IPS-NIHi11 (cell line): ENCODE results near the gene DNMT3B.
"Not testable (repeated sequence)": the region's sequence is repeated elsewhere in the genome, so short reads cannot be mapped to it uniquely, and the experiment has no call there.

Source experiments
- DNase-seq: peaks from one replicate; pipeline ENCODE4 v3.0.0; 2012; ENCODE audit warnings: mixed read lengths, low spot score

The DNMT3B gene

DNA sequence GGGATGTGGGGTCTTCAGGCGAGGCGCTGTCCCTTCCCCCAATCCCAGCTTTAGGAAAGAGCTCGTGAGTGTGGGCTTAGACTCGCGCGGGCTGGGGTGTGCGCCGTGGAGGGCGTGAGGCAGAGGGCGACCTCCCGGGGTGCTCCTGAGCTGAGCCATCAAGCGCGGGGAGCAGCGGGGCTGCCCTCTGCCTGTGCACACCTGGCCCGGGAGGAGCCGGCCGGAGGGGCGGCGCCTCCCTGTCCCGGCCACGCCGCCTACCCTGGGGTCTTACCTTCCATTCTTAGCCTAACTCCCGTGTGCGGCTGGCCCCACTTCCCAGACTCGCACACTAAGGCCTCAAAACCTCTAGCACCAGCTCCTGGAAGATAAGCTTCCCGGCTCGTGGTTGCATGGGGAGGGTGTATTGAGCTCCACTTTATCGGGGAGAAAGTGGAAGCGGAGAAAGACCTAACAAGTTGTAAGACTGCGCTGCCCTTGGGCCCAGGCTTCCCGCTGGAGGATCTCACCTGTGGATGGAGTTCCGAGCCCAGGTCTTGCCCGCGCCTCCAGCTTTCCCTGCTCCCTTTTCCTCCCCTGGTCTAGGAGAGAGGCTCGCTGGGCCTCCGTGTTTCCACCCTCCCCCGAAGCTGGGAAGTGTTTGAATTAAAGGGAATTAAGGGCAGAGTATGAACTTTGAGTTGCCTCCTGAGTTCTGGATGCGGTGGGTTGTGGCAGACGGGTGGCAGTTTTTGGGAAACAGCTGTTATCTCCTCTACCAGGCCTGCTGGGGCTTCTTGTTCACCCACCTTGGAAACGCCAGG, 1.2 kb downstream of the DNMT3B start:
- peak; percentile 53 for DNase-seq

DNA sequence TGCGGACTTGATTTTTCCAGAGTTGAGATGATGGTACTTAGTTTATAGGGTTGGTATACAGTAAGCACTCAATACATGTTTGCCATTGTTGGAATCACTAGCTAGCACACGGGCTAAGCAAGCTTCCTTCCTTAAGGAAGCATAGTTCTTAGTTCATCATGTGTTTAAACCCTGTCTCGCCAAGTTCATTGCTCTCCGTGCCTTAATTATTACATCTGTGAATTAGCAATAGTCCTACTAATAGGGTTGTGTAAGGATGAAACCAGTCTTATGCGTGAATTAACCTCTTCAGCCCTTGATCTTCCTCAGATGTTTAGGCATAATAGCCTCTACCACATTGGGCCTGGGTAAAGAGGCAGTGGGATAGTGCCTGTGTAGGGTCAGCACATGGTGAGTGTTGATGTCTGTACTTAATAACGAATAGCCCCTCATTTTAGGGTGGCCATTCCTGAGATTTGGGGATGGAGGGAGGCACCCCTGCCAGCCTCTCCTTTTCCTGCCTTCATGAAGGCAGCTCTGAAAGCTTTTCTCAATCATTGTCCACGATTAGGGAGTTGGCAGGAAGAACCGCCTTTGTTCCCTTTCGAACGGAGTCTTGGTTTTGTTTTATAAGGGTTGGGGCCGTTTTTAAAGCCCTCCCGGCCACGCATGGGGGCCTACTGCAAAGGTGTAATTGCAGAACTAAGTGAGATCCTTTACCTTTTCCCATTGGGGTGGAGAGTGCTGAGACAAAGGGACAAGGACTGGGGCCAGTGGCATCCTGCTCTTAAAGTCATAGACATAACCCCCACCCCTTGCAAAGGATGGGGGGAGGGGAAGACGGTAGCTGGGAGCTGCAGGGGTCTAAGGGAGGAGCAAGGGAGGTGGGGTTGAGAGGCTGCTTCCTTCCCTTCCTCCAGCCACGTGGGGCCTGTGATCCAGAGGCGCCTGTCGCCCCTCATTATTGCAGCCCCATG, 2.1 kb downstream of the DNMT3B start:
- peak; percentile 78 for DNase-seq

DNA sequence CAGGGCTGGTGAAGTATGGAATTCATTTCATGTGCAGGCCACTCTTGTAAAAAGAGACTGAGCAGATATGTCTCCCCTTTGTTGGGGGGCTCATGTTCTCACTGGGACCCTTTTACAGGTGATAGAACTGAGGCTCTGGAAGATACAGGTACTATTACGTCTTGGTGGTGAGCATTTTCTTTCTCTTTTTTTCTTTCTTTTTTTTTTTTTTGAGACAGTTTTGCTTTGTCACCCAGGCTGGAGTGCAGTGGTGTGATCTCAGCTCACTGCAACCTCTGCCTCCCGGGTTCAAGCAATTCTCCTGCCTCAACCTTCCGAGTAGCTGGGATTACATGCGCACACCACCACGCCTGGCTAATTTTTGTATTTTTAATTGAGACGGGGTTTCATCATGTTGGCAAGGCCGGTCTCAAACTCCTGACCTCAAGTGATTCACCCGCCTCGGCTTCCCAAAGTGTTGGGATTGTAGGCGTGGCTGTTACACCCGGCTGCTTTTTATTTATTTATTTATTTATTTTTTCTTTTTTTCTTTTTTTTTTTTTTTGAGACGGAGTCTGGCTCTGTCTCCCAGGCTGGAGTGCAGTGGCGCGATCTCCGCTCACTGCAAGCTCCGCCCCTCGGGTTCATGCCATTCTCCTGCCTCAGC, 3.2 kb downstream of the DNMT3B start:
- DNase-seq, result not testable (repeated sequence)

DNA sequence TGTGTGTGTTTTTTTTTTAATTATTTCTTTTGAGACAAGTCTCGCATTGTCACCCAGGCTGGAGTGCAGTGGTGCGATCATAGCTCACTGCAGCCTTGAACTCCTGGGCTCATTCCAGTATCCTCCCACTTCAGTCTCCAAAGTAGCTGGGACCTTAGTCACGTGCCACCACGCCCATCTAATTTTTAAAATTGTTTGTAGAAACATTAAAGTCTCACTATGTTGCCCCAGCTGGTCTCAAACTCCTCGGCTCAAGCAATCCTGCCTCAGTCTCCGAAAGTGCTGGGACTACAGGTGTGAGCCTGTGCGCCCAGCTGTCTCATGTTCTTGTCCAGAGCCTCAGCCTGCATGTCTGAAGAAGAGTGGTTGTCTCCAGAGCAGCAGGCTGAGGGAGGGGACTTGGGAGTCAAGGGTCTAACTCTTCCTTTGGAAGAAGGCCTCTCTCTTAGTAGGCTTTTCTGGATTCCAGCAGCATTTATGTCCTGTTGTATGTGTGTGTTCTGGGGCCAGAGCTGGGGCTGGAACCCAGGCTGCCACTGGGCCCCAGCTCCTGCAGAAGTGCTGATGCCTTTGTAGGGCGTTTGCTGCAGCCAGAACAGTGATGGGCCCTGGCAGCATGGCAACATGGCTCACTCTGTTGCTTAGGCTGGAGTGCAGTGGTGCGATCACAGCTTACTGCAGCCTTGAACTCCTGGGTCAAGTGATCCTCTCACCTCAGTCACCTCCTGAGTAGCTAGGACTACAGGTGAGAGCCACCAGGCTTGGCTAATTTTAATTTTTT, 5.4 kb downstream of the DNMT3B start:
- DNase-seq, result no peak

DNA sequence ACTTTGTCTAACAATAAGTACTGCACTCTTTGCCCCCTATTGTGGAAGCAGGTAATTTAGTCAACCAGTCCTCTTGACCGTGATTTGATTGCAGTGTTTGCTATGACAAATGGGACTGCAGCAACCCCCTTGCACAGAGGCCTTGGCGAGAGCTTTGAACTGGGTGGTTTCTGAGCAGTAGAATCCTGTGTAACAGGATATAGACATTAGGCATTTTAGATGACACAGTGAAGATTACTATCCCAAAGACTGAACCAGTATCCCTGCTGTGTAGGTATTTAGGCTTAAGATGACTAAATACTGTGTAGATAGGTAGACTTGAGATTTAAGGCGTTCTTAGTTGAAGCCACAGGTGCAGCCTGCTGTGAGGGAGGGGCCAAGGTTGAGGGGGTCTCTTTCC, 9.9 kb downstream of the DNMT3B start:
- no peak for DNase-seq

DNA sequence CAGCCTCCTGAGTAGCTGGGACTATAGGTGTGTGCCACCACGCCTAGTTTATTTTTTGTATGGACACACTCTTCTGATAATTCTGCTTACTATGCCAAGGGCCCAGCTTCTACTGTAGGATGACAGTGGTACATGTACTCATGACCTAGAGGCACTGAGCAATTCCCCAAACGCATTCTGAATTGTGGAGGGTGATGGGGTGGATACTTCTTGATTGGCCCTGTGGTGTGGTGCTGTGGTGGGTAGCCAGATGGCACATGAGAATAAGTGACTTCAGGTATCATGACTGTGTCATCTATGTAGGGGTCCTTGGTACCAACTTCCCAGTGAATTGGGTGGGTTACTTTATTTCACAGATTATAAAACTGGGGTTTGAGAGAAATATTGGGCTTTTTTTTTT, 11.0 kb downstream of the DNMT3B start:
- no peak for DNase-seq

DNA sequence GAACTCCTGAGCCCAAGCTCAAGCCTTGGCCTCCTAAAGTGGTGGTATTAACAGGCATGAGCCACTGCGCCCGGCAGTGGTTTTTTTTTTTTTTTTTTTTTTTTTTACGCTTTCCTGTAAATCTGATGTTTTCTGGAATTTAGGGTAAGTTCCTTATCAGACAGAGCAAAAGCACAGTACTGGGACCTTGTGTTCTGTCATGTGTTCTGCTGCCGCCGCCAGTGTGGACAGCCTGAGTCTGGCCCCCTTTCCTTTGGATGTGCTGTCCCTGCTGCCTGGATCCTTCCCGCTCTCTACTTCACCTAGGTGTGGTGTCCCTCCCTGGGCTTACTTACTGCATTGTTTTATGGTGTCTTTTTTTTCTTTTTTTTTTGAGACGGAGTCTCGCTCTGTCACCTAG, 11.7 kb downstream of the DNMT3B start:
- no peak for DNase-seq

DNA sequence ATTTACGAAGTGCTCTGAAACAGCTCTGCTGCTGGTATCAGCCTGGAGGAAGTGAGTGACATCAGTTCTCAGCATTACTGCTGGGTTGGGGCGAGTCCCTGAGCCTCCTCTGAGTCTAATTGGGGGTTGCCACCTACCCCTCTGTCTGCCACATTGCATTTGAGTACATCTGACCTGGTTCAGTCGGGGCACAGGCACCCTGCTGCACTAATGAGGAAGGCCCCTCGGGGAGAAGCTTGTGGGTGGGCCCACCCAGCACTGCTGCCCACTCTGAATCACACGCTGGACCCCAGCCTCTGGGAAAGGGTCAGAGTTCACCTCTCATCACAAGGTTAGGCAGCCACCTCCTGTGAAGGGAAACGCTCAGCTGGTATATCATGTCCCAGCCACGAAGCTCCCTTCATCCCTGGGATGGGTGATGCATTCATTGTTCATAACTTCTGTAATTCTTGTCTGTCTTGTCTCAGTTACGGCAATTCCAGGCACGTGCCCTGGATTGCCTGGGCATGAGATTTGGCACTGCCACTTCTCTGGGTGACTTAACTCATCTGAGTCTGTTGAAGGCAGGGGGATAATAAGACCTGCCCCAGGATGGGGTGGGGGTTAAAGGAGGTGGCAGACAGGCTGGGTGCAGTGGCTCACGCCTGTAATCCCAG, 13.3 kb downstream of the DNMT3B start:
- no peak for DNase-seq

DNA sequence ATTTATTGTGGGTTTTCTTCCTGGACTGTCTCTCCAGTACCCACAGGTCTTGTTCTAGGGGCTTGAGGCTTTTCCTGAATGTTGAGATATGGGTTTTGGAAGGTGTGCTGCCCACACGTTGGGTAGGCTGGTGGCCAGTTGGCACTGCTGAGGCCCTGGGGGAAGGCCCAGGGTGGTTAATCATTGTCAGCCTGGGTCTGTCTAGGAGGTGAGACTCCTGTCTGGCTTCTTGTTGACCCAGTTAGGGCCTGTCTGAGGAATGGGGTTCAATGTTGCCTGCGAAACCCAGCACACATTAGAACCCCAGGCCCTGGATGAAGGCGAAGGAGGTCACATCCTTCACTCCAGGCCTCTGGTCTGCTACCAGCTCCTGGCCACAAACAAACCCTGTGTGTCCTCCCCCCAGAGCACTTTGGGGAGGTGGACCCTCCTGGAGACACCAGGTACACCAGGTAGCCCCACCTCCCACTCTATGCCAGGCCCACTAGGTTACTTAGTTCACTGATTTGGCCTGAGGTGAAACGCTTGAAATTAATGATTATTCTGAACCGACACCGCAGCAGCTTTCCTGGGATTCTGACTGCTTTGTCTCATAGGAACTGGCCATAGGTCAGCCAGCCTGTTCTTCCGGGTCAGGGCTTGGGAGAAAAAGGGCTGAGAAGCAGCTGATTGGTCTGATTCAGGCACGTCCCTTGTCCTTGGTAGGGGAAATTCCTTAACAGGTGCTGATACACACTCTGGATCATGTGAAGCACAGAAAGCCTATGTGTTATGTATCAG, 15.2 kb downstream of the DNMT3B start:
- DNase-seq, result no peak

DNA sequence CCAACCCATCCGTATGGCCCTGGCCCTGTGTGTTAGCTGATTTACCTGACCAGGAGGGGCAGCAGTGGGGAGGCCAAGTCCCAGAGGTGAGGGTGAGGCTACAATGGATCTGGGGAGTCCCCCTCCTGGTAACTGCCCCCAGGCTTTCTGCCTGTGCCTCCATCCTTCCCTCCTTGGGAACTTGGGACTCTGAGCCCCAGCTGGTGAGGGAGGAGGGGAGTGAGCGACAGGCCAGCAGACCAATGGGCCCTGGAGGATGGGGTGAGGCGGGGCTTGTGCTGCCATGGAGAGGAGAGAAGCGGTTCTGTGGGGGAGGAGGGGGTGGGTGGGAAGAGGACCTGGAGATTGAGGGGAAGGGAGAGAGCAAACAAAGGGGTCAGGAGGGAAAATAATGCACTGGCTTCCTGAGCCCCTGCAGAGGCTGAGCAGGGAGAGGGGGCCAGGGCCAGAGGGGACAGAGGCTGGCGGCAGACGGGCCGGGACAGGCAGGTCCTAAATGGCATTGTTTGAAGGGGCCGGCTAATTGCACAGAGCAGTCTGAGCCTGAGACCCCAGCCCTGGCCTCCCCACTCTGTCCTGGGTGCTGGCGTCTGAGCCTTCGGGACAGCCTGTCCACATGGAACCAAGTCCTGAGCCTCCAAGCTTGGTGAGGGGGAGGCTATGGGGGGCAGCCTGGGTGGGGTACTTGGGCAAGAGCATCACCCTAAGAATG, 17.5 kb downstream of the DNMT3B start:
- peak; percentile 70 for DNase-seq

DNA sequence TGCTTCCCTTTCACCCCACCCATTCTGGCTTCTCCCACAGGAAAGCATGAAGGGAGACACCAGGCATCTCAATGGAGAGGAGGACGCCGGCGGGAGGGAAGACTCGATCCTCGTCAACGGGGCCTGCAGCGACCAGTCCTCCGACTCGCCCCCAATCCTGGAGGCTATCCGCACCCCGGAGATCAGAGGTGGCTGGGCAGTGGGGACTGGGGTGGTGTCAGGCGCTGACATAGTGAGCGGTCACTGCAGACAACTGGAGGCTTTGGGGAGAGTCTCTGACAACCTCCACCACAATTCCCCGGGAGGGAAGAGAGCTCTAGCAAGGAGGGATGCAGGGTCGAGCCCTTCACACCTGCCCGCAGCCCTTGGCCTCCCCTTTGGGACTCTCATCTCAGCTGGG, 18.1 kb downstream of the DNMT3B start:
- DNase-seq, result no peak

DNA sequence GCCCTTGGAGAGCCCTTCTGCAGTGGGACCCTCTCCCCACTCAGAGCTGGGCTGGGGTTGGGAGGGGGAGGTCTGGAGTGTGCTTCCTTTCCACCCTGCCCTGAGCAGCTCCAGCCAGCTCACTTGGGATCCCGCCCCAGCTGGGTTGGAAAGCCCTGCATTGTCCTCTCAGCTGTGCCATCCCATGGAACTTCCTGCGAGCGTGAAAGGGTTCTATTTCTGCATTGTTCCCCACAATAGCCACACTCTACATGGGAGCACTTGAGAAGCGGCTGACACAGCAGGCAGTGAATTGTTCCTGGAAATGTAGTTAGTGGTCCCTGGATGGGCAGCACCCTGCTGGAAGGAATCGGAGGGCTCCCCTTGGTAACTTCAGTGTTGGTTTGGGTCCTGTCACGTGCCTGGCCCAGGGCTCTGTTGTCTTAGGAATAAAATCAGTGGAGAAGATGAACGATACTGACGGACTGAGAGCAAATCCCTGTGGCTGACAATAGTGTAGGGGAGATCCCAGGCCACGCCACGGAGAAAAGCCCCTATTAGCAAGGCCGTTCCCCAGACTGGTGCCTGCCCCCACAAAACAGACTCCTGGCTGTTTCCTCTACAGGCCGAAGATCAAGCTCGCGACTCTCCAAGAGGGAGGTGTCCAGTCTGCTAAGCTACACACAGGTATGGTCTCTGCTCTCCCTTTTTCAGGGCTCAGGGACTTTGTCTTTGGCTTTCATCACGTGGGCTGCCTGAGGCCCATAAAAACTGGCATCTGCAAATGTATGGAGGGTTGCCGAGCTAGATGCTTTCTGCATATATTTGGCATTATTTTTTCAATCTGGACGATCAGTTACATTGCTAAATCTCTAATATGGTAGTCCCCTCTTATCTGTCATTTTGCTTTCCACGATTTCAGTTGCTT, 18.8 kb downstream of the DNMT3B start:
- DNase-seq, result peak; percentile 30

DNA sequence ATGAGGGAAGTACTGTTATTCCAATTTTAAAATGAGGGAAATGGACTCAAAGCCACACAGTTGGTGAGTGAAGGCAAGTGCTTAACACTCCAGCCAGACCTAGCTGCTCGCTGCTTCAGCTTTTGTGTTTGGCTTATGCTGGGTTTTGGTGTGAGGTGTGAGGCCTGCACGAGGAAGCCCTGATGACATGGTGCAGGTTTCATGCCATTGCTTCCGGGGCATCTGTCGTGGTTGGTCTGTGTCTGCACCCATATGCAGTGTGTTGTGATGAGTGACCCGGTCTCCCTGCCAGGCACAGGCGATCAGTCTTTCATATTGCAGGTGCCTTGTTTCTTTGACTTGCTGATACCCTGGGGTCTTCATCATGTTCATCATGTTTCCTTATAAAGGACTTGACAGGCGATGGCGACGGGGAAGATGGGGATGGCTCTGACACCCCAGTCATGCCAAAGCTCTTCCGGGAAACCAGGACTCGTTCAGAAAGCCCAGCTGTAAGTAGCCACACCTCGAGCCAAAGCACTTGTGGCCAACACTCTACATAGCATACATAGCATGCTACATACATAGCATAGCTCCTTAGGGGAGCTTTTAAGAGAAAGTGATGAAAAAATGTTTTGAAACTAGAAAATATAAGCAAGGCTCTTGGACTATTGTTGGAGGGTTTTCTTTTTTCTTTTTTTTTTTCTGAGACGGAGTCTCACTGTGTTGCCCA, 22.3 kb downstream of the DNMT3B start:
- DNase-seq, result no peak

DNA sequence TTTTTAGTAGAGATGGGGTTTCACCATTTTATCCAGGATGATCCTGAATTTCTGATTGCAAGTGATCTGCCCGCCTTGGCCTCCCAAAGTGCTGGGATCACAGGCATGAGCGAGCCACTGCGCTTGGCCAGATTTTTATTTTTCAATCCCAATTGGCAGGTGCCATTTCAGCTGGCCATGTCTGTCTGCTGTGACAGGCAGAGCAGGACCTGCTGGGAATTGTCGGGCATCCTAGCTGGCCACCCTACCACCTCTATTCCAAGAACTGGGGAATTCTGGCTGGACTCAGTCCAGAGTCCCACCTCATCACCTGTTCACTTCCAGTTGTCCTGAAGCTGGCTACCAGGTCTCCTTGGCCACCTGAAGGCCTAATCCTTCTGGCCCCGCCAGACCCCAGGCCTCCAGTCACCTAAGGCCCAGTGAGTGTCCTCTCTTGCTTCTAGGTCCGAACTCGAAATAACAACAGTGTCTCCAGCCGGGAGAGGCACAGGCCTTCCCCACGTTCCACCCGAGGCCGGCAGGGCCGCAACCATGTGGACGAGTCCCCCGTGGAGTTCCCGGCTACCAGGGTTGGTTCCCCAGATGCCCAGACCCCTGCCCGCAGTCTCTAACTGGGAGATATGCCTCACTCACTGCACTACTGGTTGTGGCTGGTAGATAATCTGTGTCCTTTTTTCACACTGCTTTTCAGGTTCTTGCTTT, 24.0 kb downstream of the DNMT3B start:
- DNase-seq, result no peak

DNA sequence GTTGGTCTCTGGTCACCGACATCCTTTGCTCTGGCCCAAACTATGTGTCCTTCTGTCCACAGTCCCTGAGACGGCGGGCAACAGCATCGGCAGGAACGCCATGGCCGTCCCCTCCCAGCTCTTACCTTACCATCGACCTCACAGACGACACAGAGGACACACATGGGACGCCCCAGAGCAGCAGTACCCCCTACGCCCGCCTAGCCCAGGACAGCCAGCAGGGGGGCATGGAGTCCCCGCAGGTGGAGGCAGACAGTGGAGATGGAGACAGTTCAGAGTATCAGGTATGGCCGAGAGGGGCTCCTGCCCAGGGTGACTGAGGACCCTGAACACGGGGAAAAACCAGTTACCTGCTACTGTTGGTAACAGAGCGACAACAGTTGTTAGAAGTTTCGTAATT, 25.0 kb downstream of the DNMT3B start:
- DNase-seq, result no peak

DNA sequence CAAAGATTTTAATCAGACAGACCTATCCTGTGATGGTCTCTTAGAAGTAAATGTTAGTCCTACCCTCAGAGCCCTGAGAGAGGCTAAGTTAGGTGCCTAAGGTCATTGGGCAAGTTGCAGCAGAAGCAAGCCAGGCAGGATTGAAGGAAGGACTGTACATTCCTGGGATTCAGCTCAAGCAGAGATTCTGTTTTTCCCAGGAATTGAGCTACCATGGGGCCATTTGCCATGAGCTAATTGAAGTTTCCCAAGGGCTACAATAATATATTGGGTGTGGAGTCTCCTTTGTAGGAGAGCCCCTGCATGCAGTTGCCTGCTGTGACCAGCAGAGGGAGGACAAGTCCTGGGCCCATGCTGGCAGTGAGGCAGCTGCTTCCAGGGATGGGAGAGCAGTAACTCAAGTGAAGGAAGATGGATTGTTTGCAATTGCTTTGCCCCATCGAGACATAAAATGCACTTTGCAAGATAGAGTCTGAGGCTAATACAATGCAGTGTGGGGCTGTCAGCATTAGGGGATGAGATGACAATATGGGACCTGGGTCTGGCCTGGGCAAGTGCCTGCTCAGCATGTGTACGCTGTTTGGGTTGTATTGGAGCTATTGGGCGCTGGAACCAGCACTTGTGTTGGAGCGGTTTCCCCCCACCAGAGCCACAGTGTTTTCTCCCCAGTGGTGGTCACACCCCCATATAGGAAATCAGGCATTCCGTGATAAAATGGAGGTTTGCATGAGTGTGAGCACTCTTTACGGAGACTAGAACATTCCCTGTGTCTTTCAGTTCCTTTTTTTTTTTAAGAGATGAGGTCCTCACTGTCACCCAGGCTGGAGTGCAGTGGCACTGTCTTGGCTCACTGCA, 27.9 kb downstream of the DNMT3B start:
- peak; percentile 92 for DNase-seq

DNA sequence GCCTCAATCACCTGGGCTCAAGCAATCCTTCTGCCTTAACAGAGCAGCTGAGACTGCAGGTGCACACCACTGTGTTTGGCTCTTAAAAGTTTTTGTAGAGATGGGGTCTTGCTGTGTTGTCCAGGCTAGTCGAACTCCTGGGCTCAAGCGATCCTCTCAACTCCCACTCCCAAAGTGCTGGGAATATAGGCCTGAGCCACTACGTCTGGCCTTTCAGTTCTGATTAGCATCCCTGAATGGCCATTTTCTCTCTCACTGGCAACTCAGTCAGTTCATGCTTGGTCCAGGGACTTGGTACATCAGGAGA, 28.5 kb downstream of the DNMT3B start:
- DNase-seq, result peak; percentile 3
